HK-2 (cell line): ENCODE data around the gene DSEL.

Experiments used
- DNase-seq: peaks from one replicate; pipeline ENCODE4 v3.0.0-alpha.2; 2018; ENCODE audit not compliant: unreplicated experiment

DSEL gene

DNA sequence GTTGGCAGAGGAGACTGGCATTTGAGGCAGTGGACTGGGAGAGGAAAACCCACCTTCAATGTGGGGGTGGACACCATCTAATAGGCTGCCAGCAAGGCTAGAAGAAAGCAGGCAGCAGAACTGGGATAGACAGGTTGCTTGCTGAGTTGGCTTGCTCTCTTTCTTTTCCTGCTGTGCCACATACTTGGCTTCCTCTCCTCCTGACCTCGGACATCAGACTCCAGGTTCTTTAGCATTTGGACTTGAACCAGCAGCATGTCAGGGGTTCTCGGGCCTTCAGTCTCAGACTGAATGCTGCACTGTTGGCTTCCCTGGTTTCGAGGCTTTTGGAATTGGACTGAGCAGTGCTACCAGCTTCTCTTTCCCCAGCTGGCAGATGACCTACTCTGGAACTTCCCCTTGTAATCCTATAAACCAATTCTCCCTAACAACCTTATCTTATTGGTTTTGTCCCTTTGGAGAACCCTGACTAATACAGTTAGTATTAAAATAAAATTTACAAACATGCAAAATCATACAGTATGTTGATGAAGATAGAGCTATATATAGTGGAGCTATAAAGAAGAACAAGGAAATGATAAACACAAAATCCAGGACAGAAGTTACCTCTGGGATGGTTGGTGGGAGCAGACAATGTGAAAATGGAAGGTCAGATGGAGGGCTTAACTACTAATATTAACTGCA, 15.9 kb downstream of the DSEL start:
- no peak for DNase-seq

DNA sequence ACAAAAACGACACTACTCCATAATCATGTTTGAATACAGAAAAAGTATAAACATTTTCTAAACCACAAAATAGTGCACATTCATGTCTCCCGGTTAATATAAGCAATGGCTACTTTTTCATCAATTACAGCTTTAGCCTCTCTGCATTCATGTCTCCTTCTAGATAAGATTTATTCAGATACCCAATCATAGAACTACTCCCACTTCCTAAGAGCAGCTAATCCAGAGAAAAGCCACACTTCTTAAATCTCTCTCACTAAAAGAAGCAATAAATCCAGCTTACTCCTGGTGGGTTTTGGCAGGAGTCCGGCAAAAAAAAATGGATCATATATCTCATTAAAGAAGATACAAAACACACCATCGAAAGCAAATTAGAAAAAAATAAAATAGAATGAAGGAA, 20.1 kb downstream of the DSEL start:
- no peak for DNase-seq

GRCh38 chr18:67486534-67486933, 30.0 kb downstream of the DSEL start:
- no peak for DNase-seq

- DNase-seq, result no peak
These were observed 30.9 kb downstream of the DSEL start for GRCh38 chr18:67485655-67486054.

DNA sequence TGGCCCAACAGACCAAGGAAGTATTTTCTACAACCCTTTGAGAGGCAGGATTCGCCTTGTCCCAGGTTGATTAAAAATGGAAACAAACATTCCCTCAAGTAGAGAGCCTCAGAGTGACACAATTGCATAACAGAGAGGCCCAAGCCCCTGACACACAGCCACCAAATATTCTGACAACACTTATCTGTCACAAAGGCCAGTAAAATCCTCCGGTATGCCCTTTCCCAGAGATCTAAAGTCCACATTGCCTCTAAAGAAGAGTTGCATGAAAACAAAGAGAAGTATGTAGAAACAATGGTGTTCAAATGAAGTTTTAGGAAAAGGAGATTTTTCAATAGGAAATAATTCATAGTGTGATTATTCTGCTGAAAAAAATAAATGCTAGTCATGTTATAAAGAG, 32.1 kb downstream of the DSEL start:
- no peak for DNase-seq

- DNase-seq, result no peak
These were observed 32.6 kb downstream of the DSEL start for GRCh38 chr18:67483952-67484351.

GRCh38 chr18:67483237-67483636, 33.3 kb downstream of the DSEL start:
- DNase-seq, result no peak

- no peak for DNase-seq
These were observed 38.3 kb downstream of the DSEL start for GRCh38 chr18:67478249-67478648.

GRCh38 chr18:67477522-67477921, 39.0 kb downstream of the DSEL start:
- DNase-seq, result no peak

GRCh38 chr18:67476585-67476984, 39.9 kb downstream of the DSEL start:
- no peak for DNase-seq

DNA sequence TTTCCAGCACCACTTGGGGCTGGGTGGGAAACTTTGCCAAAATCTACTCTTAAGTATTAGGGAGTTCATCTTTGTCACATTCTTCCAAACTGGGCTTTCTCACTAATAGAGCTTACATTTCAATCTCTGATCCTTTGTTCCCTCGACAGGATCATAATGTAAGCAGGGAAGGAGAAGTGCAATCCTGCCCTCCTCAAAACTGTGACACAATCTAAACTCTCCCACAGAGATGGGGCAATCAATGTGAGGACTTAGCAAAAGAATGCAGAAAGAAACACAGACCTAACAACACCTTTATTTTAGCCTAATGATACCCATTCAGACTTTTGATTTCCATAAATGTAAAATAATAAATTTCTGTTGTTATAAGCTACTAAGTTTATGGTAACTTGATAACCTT, 40.8 kb downstream of the DSEL start:
- no peak for DNase-seq

- DNase-seq, result no peak
These were observed 48.5 kb downstream of the DSEL start for GRCh38 chr18:67468038-67468437.

DNA sequence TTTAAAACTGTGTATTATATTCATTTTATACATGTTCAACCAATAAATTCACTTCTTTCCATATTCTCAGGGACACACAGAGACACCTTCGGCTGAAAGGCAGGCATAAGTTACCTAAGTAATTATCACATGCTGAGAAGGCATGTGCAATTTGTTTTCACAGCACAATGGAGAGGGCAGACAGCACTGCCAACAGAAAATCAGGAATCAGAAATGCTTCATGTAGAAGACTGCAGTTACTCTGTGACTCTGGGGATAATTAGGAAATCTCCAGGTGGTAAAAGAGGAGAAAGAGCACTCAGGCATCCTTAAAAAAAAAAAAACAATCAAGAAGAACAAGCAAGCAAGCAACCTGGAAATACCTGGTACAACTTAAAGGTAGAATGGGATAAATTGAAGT, 49.3 kb downstream of the DSEL start:
- DNase-seq, result no peak

DNA sequence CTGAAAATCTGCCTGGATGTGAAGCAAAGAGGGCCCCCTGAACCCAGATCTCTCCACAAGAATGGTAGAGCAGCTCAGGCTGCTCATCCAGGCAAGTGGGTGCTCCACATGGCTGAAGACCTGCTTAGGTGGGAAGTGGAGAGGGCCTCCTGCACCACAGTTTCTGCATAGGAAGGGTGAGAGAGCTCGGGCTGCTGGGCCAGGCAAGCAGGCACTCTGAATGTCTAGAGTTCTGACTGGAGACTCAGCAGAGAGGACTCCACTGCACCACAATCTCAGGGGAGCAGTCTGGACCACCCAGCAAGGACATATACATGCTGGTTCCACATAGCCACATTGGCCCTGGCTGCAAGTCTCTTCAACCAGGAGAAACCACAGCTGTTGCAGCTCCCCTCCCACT, 52.0 kb downstream of the DSEL start:
- no peak for DNase-seq

DNA sequence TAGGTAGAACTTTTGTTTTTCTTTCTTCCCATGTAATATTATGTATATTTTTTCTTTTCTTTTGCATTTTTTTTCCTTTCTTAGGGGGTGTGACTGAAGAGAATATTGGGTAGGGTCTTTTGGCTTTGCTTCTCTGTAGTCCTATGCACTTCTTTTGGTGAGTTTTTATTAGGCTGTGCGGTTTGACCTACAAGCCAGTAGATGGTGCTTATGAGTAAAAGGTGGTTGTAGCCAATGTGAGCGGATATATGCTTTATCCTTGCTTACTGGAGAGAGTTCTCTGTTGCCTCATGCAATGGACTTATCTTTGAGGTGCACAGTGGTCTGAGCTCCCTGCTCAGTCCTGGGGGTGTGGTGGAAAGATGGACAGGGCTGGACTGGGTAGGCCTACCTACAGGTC, 52.7 kb downstream of the DSEL start:
- no peak for DNase-seq

GRCh38 chr18:67456711-67457110, 59.8 kb downstream of the DSEL start:
- DNase-seq, result no peak
